ENCODE data around the gene FANK1. TPM values are rescaled to one million over a fixed set of nuclear protein-coding genes. Genes with fewer than 3 reads are reported as not detected.

FANK1 gene
- polyA plus RNA-seq, 1 of the 3 experiments (the other 2 are of a cell fraction) = 12.3 TPM

GRCh38 chr10:125985557-125986240, 89.3 kb downstream of the FANK1 start (continued):
- no peak for TF ChIP-seq USF1 (IDR thresholded peaks at IDR 0.05; ENCODE audit: borderline replicate concordance, low read depth)
- no peak for TF ChIP-seq FOXM1 (IDR thresholded peaks at IDR 0.05; ENCODE audit: low read depth)
- TF ChIP-seq REST (IDR thresholded peaks at IDR 0.05; ENCODE audit: low read depth, low read length) = no peak

DNA sequence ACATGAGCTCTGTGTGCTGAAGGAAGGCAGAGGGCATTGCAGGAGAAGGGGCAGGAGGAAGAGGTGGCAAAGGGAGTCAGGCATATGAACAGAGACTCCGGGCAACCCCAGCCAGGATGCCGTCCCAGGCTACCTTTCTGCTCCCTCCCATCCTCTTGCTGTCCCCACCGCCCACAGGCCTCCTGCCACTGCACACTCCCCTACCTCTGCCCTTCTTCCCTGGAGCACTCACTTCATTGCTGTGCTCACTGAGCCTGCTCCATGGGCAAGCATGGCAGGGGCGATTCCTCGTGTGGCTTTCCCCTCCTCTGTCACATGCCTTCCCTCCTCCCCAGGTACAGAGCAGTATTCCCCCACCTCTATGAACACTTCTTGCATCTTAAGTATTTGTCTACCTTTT, 93.4 kb downstream of the FANK1 start:
- Histone ChIP-seq H3K4me3 (ENCODE audit: low read depth in 2 of 2, low read length in 1 of 2) (no peak overlapping the region), H3K9me3 (no peaks in the 10 kb centered on the region), H3K4me1 (ENCODE audit: control insufficient read depth in 1 of 2, insufficient read depth in 2 of 2, low read depth in 1 of 2, low read length in 1 of 2) (no peaks in the 10 kb centered on the region; a peak in 2 of 4 replicates), H3K9me2 (no peaks in the 10 kb centered on the region), H3K9ac (no peak overlapping the region), H3K79me2 (ENCODE audit: insufficient read depth) (no peaks in the 10 kb centered on the region), H4K20me1 (ENCODE audit: insufficient read depth) (no peaks in the 10 kb centered on the region), H3K36me3 (replicated peaks in 1 of 2; ENCODE audit: control insufficient read depth in 1 of 2, insufficient read depth in 2 of 2, low read length in 1 of 2) (no peaks in the 10 kb centered on the region), H3F3A (replicated peaks; ENCODE audit: insufficient read depth) (no peaks in the 10 kb centered on the region), H3K27me3 (ENCODE audit: insufficient read depth) (no peaks in the 10 kb centered on the region), H3K4me2 (no peak overlapping the region), H3K27ac (ENCODE audit: low read depth in 2 of 2, low read length in 1 of 2) (no peak overlapping the region), H2AFZ (ENCODE audit: low read depth) (no peak overlapping the region)
- DNase-seq = no peak
- CTCF ChIA-PET = interaction anchor here (0.6 to 1.4 kb wide), 4 partner anchors 9 to 397 kb away, joined by 3 to 4 read pairs (median 4); no protein-coding TSS in a partner anchor
- POLR2A ChIA-PET = no interaction called here
- 80% methylated on average over 5 of the region's 5 CpGs for WGBS (ENCODE audit: low lambda C conversion rate)
- TF ChIP-seq GATA2 (CRISPR knock-in tag; IDR thresholded peaks at IDR 0.05) (no peak), USF1 (IDR thresholded peaks at IDR 0.05; ENCODE audit: borderline replicate concordance, low read depth) (no peak), EP300 (IDR thresholded peaks at IDR 0.05; ENCODE audit: borderline replicate concordance in 1 of 2, low read depth in 1 of 2, low read length in 1 of 2) (no peak), ELF1 (IDR thresholded peaks at IDR 0.05) (no peak), SIN3A (IDR thresholded peaks at IDR 0.05; ENCODE audit: borderline replicate concordance, low read depth, low read length) (no peak), FOXJ3 (CRISPR knock-in tag; IDR thresholded peaks at IDR 0.05) (no peak), TEAD4 (IDR thresholded peaks at IDR 0.05; ENCODE audit: borderline replicate concordance, insufficient read depth) (no peak), GABPA (IDR thresholded peaks at IDR 0.05; ENCODE audit: low read depth) (no peak), POLR2AphosphoS5 (IDR thresholded peaks at IDR 0.05; ENCODE audit: low read depth, low read length) (no peak), NFIC (IDR thresholded peaks at IDR 0.05; ENCODE audit: borderline replicate concordance) (no peak), NRF1 (IDR thresholded peaks at IDR 0.05; ENCODE audit: low read depth, low read length) (no peak), IRF3 (IDR thresholded peaks at IDR 0.05; ENCODE audit: low read depth, low read length) (no peak), MXI1 (IDR thresholded peaks at IDR 0.05; ENCODE audit: low read depth, low read length) (no peak), RFX5 (IDR thresholded peaks at IDR 0.05; ENCODE audit: low read length) (no peak), TAF1 (IDR thresholded peaks at IDR 0.05; ENCODE audit: borderline replicate concordance, low read depth, low read length) (no peak), MAX (IDR thresholded peaks at IDR 0.05; ENCODE audit: low read depth) (no peak), ZBTB33 (IDR thresholded peaks at IDR 0.05; ENCODE audit: borderline replicate concordance, low read depth) (no peak)
- TF ChIP-seq, protein P1, sequence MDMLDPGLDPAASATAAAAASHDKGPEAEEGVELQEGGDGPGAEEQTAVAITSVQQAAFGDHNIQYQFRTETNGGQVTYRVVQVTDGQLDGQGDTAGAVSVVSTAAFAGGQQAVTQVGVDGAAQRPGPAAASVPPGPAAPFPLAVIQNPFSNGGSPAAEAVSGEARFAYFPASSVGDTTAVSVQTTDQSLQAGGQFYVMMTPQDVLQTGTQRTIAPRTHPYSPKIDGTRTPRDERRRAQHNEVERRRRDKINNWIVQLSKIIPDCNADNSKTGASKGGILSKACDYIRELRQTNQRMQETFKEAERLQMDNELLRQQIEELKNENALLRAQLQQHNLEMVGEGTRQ (IDR thresholded peaks at IDR 0.05; ENCODE audit: borderline replicate concordance, low read depth, low read length) = no peak

All from SK-N-SH (cell line).